GM12875 (cell line): ENCODE measurements around the gene KRT8.

Experiments
- H3K4me3 ChIP-seq: one replicate; pipeline ENCODE4 v1.5.1; 2011; ENCODE audit warnings: low read depth, low read length, control low read depth
- TF ChIP-seq, protein P1 (sequence below): IDR thresholded peaks from 2 replicates; pipeline ENCODE4 v1.5.1; 2011; ENCODE audit warnings: low read depth, mild to moderate bottlenecking, control low read depth, inconsistent platforms, low read length, moderate library complexity, borderline replicate concordance; ENCODE audit not compliant: insufficient read depth

KRT8 gene

DNA sequence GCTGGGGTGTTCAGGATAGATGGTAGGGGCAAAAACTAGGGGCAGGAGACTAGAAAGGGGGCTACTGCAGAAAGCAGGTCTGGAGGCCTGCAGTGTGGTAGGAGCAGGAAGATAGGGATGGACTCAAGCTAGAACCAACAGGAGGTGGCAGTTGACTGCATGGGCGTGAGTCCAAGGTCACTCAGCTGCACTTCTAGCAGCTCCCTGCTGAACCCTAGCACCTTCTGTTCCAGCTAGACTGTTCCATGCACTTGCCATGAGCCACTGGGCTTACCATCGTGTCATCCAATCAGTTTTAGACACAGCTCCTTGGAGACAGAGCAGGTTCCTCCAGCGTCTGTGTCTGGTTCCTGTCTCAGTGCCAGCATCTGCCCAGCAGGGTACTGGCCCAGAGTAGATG, 11.3 kb upstream of the KRT8 start:
- TF ChIP-seq, protein P1, sequence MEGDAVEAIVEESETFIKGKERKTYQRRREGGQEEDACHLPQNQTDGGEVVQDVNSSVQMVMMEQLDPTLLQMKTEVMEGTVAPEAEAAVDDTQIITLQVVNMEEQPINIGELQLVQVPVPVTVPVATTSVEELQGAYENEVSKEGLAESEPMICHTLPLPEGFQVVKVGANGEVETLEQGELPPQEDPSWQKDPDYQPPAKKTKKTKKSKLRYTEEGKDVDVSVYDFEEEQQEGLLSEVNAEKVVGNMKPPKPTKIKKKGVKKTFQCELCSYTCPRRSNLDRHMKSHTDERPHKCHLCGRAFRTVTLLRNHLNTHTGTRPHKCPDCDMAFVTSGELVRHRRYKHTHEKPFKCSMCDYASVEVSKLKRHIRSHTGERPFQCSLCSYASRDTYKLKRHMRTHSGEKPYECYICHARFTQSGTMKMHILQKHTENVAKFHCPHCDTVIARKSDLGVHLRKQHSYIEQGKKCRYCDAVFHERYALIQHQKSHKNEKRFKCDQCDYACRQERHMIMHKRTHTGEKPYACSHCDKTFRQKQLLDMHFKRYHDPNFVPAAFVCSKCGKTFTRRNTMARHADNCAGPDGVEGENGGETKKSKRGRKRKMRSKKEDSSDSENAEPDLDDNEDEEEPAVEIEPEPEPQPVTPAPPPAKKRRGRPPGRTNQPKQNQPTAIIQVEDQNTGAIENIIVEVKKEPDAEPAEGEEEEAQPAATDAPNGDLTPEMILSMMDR, result no peak
- no peak overlapping the region for H3K4me3 ChIP-seq

DNA sequence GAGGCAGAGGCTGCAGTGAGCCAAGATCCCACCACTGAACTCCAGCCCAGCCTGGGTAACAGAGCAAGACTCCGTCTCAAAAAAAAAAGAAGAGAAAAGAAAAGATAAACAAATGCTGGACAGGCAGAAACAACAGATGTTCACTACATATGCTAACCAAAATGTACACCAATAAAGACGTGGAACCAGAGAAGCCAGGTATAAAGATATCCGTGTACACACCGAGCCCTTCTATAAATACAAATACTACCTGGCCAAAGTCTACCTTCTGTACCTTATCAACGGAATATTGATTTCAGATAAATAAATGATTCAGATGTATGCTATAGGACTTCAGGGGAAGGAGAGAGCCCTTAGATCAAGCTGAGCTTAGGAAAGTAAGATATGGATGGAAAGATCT, 10.8 kb upstream of the KRT8 start:
- TF ChIP-seq, protein P1, result no peak
- H3K4me3 ChIP-seq, result no peak overlapping the region

- no peak overlapping the region for H3K4me3 ChIP-seq
- TF ChIP-seq, protein P1, result no peak
Observed at GRCh38 chr12:52914576-52915121, 9.8 kb upstream of the KRT8 start.

DNA sequence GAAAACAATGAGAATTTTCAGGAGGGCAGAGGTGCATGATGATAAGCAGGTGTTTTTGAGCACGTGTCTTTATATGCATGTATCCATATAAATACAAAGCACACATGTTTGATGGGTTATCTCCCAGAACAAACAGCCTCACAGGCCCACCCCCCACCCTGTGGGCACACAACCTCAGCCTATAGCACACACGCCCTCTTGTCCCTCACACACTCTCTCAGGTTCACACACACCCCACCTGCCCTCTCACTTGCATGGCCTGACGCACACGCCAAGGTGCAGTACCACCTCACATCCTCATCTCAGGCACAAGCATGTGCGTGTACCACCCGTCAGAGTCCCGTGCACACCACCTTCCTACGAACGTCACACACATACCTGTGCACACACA, 8.6 kb upstream of the KRT8 start:
- TF ChIP-seq, protein P1, result no peak
- H3K4me3 ChIP-seq, result no peak overlapping the region

DNA sequence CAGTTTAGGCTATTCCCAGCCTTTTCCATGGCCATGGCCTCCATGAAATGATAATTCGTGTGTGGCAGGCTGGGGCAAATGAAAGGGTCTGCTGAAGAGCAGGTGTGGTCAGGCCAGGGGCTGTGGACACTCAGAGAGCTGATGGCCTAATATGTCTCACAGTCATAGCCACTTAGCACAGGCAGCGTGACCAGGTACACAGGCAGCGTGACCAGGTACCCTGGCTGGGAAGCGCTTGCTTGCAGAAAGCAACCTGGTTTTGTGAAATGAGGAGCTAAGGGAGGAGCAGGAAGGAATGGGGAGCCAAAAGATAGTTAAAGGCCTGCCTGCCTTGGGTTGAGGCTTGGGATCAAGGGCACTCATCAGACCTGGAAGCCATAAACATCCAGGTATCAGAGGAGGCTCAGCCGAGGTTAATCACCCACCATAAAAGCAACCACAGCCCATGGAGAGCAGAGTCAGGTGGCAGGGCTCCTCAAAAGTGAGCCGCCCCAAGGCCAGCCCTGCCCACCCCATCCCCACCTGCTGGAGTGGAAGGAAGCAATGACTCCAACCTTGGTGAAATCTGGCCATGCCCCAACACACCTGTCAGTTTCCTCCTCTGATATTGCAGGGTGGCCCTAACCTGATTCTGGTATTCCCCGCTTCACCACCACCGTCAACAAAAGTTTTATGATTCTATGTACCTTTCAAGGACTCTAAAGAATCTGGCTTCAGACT, 8.0 kb upstream of the KRT8 start:
- TF ChIP-seq, protein P1, result no peak

GRCh38 chr12:52910248-52910883, 5.5 kb upstream of the KRT8 start:
- no peak overlapping the region for H3K4me3 ChIP-seq
- TF ChIP-seq, protein P1, result no peak

More for the DNA sequence above, 8.0 kb upstream of the KRT8 start:
- no peak overlapping the region for H3K4me3 ChIP-seq

GRCh38 chr12:52909796-52910195, 4.9 kb upstream of the KRT8 start:
- TF ChIP-seq, protein P1, result no peak
- no peak overlapping the region for H3K4me3 ChIP-seq
